RCC 7860 (cell line): ENCODE results near the gene BAIAP2L2.
"Not testable (repeated sequence)": the region's sequence is repeated elsewhere in the genome, so short reads cannot be mapped to it uniquely, and the experiment has no call there.

Experiments used
- DNase-seq: peaks from one replicate; pipeline ENCODE4 v3.0.0-alpha.2; 2015; ENCODE audit warnings: low spot score
- FAIRE-seq: peaks from 2 replicates; lab custom pipeline; 2012; peaks lifted over from hg19 to GRCh38; lab: Jason Lieb, UNC

Gene BAIAP2L2

GRCh38 chr22:38129856-38130255, 19.4 kb upstream of the BAIAP2L2 start:
- FAIRE-seq: no peak

GRCh38 chr22:38129021-38129420, 18.5 kb upstream of the BAIAP2L2 start:
- no peak for DNase-seq
- FAIRE-seq: no peak

More at GRCh38 chr22:38129856-38130255, 19.4 kb upstream of the BAIAP2L2 start:
- no peak for DNase-seq

GRCh38 chr22:38127869-38128268, 17.4 kb upstream of the BAIAP2L2 start:
- DNase-seq (no peak), FAIRE-seq (no peak)

GRCh38 chr22:38126928-38127668, 16.6 kb upstream of the BAIAP2L2 start:
- FAIRE-seq (no peak), DNase-seq (no peak)

- no peak for FAIRE-seq
These were observed 15.3 kb upstream of the BAIAP2L2 start for GRCh38 chr22:38125751-38126201.

GRCh38 chr22:38125038-38125610, 14.6 kb upstream of the BAIAP2L2 start:
- no peak for DNase-seq
- no peak for FAIRE-seq

More at GRCh38 chr22:38125751-38126201, 15.3 kb upstream of the BAIAP2L2 start:
- no peak for DNase-seq

GRCh38 chr22:38124236-38124974, 13.9 kb upstream of the BAIAP2L2 start:
- DNase-seq: no peak
- FAIRE-seq: no peak

GRCh38 chr22:38122616-38123015, 12.1 kb upstream of the BAIAP2L2 start:
- FAIRE-seq: no peak
- no peak for DNase-seq

- FAIRE-seq: no peak
These were observed 10.1 kb upstream of the BAIAP2L2 start for GRCh38 chr22:38120359-38121110.

GRCh38 chr22:38118747-38119146, 8.3 kb upstream of the BAIAP2L2 start:
- not testable (repeated sequence) for FAIRE-seq, DNase-seq

More at GRCh38 chr22:38120359-38121110, 10.1 kb upstream of the BAIAP2L2 start:
- no peak for DNase-seq

- DNase-seq (no peak), FAIRE-seq (no peak)
These were observed 7.7 kb upstream of the BAIAP2L2 start for GRCh38 chr22:38118182-38118581.

GRCh38 chr22:38117556-38117955, 7.1 kb upstream of the BAIAP2L2 start:
- FAIRE-seq, DNase-seq: not testable (repeated sequence)

GRCh38 chr22:38115423-38116205, 5.1 kb upstream of the BAIAP2L2 start:
- no peak for FAIRE-seq
- no peak for DNase-seq

- DNase-seq: peak; percentile 56
- FAIRE-seq: no peak
These were observed 4.3 kb upstream of the BAIAP2L2 start for GRCh38 chr22:38114484-38115398.

- FAIRE-seq (no peak), DNase-seq (no peak)
These were observed 1.9 kb upstream of the BAIAP2L2 start for GRCh38 chr22:38112381-38112780.

GRCh38 chr22:38111925-38112355, 1.5 kb upstream of the BAIAP2L2 start:
- no peak for FAIRE-seq

GRCh38 chr22:38110863-38111852, 674 bp upstream of the BAIAP2L2 start:
- FAIRE-seq (no peak), DNase-seq (peak; percentile 45)

More at GRCh38 chr22:38111925-38112355, 1.5 kb upstream of the BAIAP2L2 start:
- DNase-seq: no peak
